Measurements from ENCODE around the gene CEMIP.
"Not testable (repeated sequence)": the region's sequence is repeated elsewhere in the genome, so short reads cannot be mapped to it uniquely, and the experiment has no call there.

Gene CEMIP

DNA sequence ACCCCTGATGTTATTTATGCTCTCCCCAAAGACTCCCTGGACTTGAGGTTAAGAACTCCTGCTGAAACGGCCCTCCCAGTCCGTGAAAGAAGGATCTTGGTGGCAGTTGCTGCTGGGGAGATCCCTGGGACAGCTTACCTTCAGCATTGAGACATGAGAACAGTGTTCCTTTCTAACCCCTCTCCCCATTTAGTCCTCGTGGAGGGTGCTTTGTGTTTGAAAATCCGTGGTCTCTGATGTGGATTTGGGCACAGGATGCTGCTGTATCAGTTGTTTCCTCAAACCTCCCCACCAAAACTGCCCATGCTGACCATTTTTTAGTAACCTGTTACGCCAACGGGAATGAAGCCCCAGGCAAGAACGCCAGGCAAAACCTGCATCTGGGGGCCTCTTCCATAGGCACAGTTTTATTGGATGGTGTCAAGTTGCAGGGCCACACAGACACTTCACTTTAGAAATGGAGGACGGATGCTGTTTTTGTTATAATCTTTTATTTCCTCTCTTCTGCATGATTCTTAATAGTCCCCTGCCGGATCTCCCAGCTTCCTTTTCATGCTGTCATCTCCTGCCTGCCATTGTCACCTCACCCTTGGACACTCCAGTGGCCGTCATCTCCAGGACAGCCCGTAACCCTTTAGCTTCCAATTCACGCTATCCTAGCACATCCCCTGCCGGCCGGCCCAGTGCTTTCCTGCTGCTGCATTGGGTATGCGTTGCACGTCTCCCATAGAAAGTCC lies 31.7 kb upstream of the CEMIP start:
- DNase-seq, result no peak
- peaks cover 14% of the 10 kb centered on the region for H3K36me3 Mint-ChIP-seq (ENCODE audit: low read depth)

GRCh38 chr15:80749589-80749988 lies 29.6 kb upstream of the CEMIP start:
- Mint-ChIP-seq H3K4me1 (ENCODE audit: low read depth) (no peaks in the 10 kb centered on the region), H3K4me3 (no peak overlapping the region), H3K27ac (no peak overlapping the region), H3K9me3 (no peaks in the 10 kb centered on the region), H3K27me3 (no peaks in the 10 kb centered on the region), H3K36me3 (ENCODE audit: low read depth) (peaks cover 14% of the 10 kb centered on the region)
- no peak for DNase-seq

More for the DNA sequence above, 31.7 kb upstream of the CEMIP start:
- Mint-ChIP-seq H3K4me1 (ENCODE audit: low read depth) (no peaks in the 10 kb centered on the region), H3K27me3 (no peaks in the 10 kb centered on the region), H3K4me3 (no peak overlapping the region), H3K9me3 (no peaks in the 10 kb centered on the region), H3K27ac (no peak overlapping the region)

- Mint-ChIP-seq H3K27ac (no peak overlapping the region), H3K36me3 (ENCODE audit: low read depth) (peaks cover 14% of the 10 kb centered on the region), H3K27me3 (no peaks in the 10 kb centered on the region), H3K4me1 (ENCODE audit: low read depth) (no peaks in the 10 kb centered on the region), H3K9me3 (no peaks in the 10 kb centered on the region), H3K4me3 (no peak overlapping the region)
- no peak for DNase-seq
Measured at GRCh38 chr15:80750575-80750974, 28.6 kb upstream of the CEMIP start.

- DNase-seq, result no peak
- peaks cover 14% of the 10 kb centered on the region for H3K36me3 Mint-ChIP-seq (ENCODE audit: low read depth)
Measured at GRCh38 chr15:80752204-80752603, 27.0 kb upstream of the CEMIP start.

GRCh38 chr15:80753161-80753560 lies 26.0 kb upstream of the CEMIP start:
- no peaks in the 10 kb centered on the region for H3K9me3 Mint-ChIP-seq
- H3K4me3 Mint-ChIP-seq, result no peak overlapping the region
- H3K27me3 Mint-ChIP-seq, result no peaks in the 10 kb centered on the region
- no peak overlapping the region for H3K27ac Mint-ChIP-seq
- peaks cover 1% of the 10 kb centered on the region for H3K4me1 Mint-ChIP-seq (ENCODE audit: low read depth)
- no peak for DNase-seq
- H3K36me3 Mint-ChIP-seq (ENCODE audit: low read depth), result peaks cover 14% of the 10 kb centered on the region

More at GRCh38 chr15:80752204-80752603, 27.0 kb upstream of the CEMIP start:
- no peaks in the 10 kb centered on the region for H3K9me3 Mint-ChIP-seq
- H3K4me1 Mint-ChIP-seq (ENCODE audit: low read depth), result peaks cover 1% of the 10 kb centered on the region
- H3K27ac Mint-ChIP-seq, result no peak overlapping the region
- H3K27me3 Mint-ChIP-seq, result no peaks in the 10 kb centered on the region
- no peak overlapping the region for H3K4me3 Mint-ChIP-seq

GRCh38 chr15:80754014-80754413 lies 25.2 kb upstream of the CEMIP start:
- H3K27ac Mint-ChIP-seq, result no peak overlapping the region
- peaks cover 1% of the 10 kb centered on the region for H3K4me1 Mint-ChIP-seq (ENCODE audit: low read depth)
- no peak for DNase-seq
- H3K27me3 Mint-ChIP-seq, result no peaks in the 10 kb centered on the region
- H3K4me3 Mint-ChIP-seq, result no peak overlapping the region
- peaks cover 14% of the 10 kb centered on the region for H3K36me3 Mint-ChIP-seq (ENCODE audit: low read depth)
- H3K9me3 Mint-ChIP-seq, result no peaks in the 10 kb centered on the region

DNA sequence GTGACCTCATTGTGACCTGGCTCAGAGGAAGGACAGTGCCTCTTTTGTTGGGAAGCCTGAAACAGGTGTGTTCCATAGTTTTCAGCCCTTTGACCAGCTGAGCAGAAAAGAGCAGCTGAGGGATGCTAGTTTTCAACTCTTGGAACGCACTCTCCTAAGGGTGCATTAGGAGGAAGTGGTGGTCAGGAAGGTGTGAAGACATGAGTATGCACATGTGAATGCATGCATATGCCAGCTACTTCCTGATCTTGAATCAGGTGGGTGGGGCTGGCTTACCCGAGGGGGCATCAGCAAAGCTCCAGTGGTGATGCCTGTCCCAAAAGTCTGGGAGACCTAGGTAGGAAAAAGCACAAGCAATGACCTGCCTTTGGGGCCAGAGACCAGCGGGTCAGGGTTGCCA lies 23.3 kb upstream of the CEMIP start:
- no peak for DNase-seq
- no peaks in the 10 kb centered on the region for H3K27me3 Mint-ChIP-seq
- no peak overlapping the region for H3K27ac Mint-ChIP-seq
- peaks cover 1% of the 10 kb centered on the region for H3K4me1 Mint-ChIP-seq (ENCODE audit: low read depth)
- peaks cover under 1% of the 10 kb centered on the region for H3K36me3 Mint-ChIP-seq (ENCODE audit: low read depth)
- no peaks in the 10 kb centered on the region for H3K9me3 Mint-ChIP-seq
- no peak overlapping the region for H3K4me3 Mint-ChIP-seq

- H3K27ac Mint-ChIP-seq, result no peak overlapping the region
- H3K4me1 Mint-ChIP-seq (ENCODE audit: low read depth), result peaks cover 1% of the 10 kb centered on the region
- no peak for DNase-seq
- H3K27me3 Mint-ChIP-seq, result no peaks in the 10 kb centered on the region
- no peaks in the 10 kb centered on the region for H3K36me3 Mint-ChIP-seq (ENCODE audit: low read depth)
- no peaks in the 10 kb centered on the region for H3K9me3 Mint-ChIP-seq
- H3K4me3 Mint-ChIP-seq, result no peak overlapping the region
Measured at GRCh38 chr15:80758130-80758745, 20.9 kb upstream of the CEMIP start.

GRCh38 chr15:80760960-80761359 lies 18.2 kb upstream of the CEMIP start:
- Mint-ChIP-seq H3K9me3 (no peaks in the 10 kb centered on the region), H3K27ac (no peak overlapping the region), H3K4me3 (no peak overlapping the region), H3K36me3 (ENCODE audit: low read depth) (no peaks in the 10 kb centered on the region), H3K27me3 (no peaks in the 10 kb centered on the region), H3K4me1 (ENCODE audit: low read depth) (no peaks in the 10 kb centered on the region)
- DNase-seq, result no peak

DNA sequence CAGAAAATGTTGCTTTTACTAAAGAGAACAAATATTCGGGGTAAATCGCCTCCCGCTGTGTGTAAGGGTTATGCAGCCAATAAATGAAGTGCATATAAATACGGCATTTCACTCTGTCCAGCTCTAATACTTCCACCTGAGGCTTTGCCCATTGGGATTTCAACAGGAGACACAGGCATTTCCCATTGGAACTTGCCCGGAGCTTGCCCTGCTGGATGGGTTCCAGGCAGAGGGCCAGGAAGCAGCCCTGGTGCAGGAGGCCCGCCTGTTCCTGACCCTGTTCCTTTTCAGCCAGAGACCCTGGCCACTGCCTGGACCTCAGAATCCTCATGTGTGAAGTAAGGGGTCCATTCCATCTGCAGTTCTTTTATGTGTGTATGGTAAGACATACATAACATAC lies 17.4 kb upstream of the CEMIP start:
- H3K27ac Mint-ChIP-seq, result no peak overlapping the region

DNA sequence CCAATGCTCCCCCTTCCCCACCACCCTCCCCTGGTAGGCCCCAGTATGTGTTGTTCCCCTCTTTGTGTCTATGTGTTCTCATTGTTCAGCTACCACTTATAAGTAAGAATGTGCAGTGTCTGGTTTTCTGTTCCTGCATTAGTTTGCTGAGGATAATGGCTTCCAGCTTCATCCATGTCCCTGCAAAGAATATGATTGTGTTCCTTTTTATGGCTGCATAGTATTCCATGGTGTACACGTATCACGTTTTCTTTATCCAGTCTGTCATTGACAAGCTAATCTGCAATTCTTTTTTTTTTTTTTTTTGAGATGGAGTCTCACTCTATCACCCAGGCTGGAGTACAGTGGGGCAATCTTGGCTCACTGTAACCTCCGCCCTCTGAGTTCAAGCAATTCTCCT lies 15.9 kb upstream of the CEMIP start:
- not testable (repeated sequence) for H3K27me3 Mint-ChIP-seq; DNase-seq; H3K4me1 Mint-ChIP-seq (ENCODE audit: low read depth); H3K36me3 Mint-ChIP-seq (ENCODE audit: low read depth); H3K4me3 Mint-ChIP-seq; H3K9me3 Mint-ChIP-seq; H3K27ac Mint-ChIP-seq

More for the DNA sequence above, 17.4 kb upstream of the CEMIP start:
- no peaks in the 10 kb centered on the region for H3K27me3 Mint-ChIP-seq
- H3K4me3 Mint-ChIP-seq, result no peak overlapping the region
- DNase-seq, result no peak
- H3K36me3 Mint-ChIP-seq (ENCODE audit: low read depth), result no peaks in the 10 kb centered on the region
- no peaks in the 10 kb centered on the region for H3K9me3 Mint-ChIP-seq
- H3K4me1 Mint-ChIP-seq (ENCODE audit: low read depth), result no peaks in the 10 kb centered on the region

GRCh38 chr15:80764535-80764934 lies 14.6 kb upstream of the CEMIP start:
- Mint-ChIP-seq H3K4me1 (ENCODE audit: low read depth) (peaks cover under 1% of the 10 kb centered on the region), H3K4me3 (no peak overlapping the region), H3K36me3 (ENCODE audit: low read depth) (no peaks in the 10 kb centered on the region), H3K9me3 (no peaks in the 10 kb centered on the region), H3K27me3 (peaks cover 3% of the 10 kb centered on the region), H3K27ac (no peak overlapping the region)
- no peak for DNase-seq

DNA sequence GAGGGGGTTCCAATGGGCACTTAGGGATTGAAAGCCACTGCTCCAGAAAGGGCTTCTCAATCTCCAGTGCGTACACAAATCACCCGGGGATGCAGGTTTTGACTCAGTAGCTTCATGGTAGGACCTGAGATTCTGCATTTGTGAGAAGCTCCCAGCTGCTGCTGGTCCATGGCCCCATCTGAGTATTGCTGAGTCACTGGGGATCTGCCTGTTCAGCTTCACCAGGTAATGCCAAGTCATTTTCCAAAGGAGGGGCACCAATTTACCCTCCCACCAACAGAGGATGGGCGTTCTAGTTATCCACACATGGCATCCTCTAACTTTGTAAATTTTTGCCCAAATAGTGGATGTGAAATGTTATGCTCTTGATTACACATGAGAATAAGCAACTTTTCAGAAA lies 12.9 kb upstream of the CEMIP start:
- H3K4me3 Mint-ChIP-seq, result no peak overlapping the region
- H3K27me3 Mint-ChIP-seq, result peaks cover 5% of the 10 kb centered on the region
- peaks cover 2% of the 10 kb centered on the region for H3K4me1 Mint-ChIP-seq (ENCODE audit: low read depth)
- no peak for DNase-seq
- H3K9me3 Mint-ChIP-seq, result no peaks in the 10 kb centered on the region
- H3K27ac Mint-ChIP-seq, result no peak overlapping the region
- no peaks in the 10 kb centered on the region for H3K36me3 Mint-ChIP-seq (ENCODE audit: low read depth)

GRCh38 chr15:80768158-80768557 lies 11.0 kb upstream of the CEMIP start:
- H3K4me3 Mint-ChIP-seq, result no peak overlapping the region
- H3K36me3 Mint-ChIP-seq (ENCODE audit: low read depth), result no peaks in the 10 kb centered on the region
- H3K4me1 Mint-ChIP-seq (ENCODE audit: low read depth), result peaks cover 2% of the 10 kb centered on the region
- no peak overlapping the region for H3K27ac Mint-ChIP-seq
- peaks cover 5% of the 10 kb centered on the region for H3K27me3 Mint-ChIP-seq
- no peak for DNase-seq
- H3K9me3 Mint-ChIP-seq, result no peaks in the 10 kb centered on the region

- DNase-seq, result no peak
- Mint-ChIP-seq H3K27me3 (peaks cover 8% of the 10 kb centered on the region), H3K27ac (no peak overlapping the region)
Measured at GRCh38 chr15:80769153-80769828, 9.9 kb upstream of the CEMIP start.

More at GRCh38 chr15:80769153-80769828, 9.9 kb upstream of the CEMIP start:
- Mint-ChIP-seq H3K36me3 (ENCODE audit: low read depth) (no peaks in the 10 kb centered on the region), H3K9me3 (no peaks in the 10 kb centered on the region), H3K4me3 (no peak overlapping the region), H3K4me1 (ENCODE audit: low read depth) (peaks cover 2% of the 10 kb centered on the region)

Data from activated T-cell treated with anti-CD3 and anti-CD28 coated beads, Interleukin-2, amount 50 U/mL, for 24 hours (primary cell).